HTR-8/SVneo (cell line): Measurements from ENCODE around the gene PNPLA8.
"Not testable (repeated sequence)": the region's sequence is repeated elsewhere in the genome, so short reads cannot be mapped to it uniquely, and the experiment has no call there.

Experiments
- DNase-seq: peaks from one replicate; pipeline ENCODE4 v3.0.0; 2011; ENCODE audit warnings: low spot score, mixed read lengths; ENCODE audit not compliant: insufficient read length
- FAIRE-seq: peaks from 2 replicates; lab custom pipeline; 2011; peaks lifted over from hg19 to GRCh38; lab: Jason Lieb, UNC

Gene PNPLA8, protein sequence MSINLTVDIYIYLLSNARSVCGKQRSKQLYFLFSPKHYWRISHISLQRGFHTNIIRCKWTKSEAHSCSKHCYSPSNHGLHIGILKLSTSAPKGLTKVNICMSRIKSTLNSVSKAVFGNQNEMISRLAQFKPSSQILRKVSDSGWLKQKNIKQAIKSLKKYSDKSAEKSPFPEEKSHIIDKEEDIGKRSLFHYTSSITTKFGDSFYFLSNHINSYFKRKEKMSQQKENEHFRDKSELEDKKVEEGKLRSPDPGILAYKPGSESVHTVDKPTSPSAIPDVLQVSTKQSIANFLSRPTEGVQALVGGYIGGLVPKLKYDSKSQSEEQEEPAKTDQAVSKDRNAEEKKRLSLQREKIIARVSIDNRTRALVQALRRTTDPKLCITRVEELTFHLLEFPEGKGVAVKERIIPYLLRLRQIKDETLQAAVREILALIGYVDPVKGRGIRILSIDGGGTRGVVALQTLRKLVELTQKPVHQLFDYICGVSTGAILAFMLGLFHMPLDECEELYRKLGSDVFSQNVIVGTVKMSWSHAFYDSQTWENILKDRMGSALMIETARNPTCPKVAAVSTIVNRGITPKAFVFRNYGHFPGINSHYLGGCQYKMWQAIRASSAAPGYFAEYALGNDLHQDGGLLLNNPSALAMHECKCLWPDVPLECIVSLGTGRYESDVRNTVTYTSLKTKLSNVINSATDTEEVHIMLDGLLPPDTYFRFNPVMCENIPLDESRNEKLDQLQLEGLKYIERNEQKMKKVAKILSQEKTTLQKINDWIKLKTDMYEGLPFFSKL

DNA sequence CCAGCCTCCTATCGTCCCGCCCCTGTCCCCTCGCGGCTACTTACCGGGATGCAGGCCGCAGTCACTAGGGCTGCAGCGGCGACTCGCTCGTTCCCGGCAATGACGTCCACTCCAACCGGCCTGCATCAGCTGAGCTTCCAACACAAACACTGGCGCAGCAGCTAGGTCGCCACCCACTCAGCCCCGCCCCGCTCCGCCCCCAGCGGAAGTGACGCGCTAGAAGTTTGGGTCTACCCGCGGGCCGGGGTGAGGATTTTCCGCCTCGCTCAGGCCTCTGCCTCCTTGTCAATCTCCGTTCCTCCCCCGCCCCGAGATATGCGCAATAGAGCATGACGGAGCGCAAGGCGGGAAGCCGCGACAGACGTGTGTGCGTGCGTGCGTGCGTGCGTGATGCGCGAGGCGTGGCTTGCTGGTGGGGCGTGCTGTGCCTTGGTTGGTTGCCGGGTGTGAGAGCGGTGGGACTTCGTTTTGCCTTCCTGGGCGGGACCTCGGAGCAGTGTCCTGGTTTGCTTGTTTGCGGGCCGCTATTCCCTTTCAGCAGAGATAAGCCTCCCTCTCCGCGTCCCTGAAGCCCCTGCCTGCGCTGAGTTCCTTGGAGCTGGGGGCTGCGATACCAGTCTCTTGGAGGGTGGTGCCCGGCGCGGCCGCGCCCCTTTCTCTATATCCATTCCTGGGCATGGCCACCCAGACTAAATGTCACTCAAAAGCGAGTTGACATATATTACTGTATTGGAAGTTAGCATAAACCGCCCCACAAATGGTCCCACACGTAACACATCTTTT, at the start of gene PNPLA8:
TSS of gene PNPLA8 (minus strand) at position 151 of the 783 bp plus-strand sequence. CDS start 10,644 bp downstream, outside the sequence.
- FAIRE-seq (peak; percentile 97), DNase-seq (peak; percentile 89)

DNA sequence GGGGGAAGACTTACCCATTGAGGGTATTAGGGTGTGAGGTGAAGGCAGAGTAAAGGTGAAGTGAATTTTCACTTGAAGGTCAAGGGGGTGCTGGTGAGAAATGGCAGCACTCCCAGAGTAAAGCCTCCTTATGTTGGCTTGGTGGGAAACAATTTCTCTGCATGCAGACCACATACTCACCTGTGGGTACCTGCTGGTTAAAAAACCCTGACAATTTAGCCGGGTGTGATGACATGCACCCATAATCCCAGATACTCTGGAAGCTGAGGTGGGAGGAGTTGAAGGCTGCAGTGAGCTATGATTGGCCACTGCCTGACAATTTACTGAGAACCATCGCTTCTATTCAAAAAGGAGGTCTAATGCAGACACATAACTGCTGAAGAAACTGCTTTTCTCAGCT, 49.2 kb upstream of the PNPLA8 start:
- no peak for DNase-seq
- no peak for FAIRE-seq

DNA sequence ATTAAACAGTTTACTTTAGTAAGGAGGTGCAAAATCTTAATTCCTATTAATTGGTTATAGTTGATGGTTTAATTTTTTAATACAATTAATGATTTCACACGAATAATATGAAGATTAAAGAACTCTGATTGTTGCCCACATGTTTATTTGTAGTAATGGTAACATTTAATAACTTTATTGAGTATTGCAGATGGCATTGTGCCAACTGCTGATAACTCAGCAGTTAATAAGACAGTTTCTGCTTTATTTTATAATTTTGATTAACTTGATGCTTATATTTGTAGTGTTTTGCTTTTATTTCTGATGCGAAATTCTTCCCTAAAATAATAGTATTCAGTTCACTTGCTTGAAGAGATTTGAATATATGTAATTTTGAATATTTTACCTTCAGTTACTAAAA, 46.5 kb upstream of the PNPLA8 start:
- FAIRE-seq (no peak), DNase-seq (no peak)

DNA sequence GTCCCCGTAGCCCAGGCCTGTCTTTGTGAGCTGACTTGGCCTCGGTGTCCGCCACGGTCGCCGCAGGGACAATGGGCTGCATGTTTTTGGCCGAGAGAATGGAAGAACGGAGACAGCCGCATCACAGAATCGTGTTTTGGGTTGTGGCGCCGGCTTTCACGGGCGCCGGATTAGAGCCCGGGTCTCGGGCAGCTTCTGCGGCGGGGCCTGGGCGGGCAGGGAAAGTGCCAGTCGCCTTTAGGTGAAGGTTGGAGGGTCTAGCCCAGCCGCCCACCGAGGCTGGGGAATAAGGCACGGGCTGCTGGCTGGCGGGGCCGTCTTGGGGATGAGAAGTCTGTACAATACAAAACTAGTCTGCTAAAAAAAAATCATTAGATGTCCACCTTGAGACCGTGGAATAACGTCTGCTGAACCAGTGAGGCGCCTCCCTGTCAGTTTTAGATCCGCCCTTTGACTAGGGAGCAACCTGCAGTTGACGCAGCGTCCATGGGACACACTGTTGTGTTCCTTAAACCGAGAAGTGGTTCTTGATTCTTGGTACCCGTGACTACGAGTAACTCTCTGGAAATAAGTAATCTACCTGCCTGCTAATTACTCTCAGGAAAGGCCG, 44.3 kb upstream of the PNPLA8 start:
- FAIRE-seq (no peak), DNase-seq (no peak)

DNA sequence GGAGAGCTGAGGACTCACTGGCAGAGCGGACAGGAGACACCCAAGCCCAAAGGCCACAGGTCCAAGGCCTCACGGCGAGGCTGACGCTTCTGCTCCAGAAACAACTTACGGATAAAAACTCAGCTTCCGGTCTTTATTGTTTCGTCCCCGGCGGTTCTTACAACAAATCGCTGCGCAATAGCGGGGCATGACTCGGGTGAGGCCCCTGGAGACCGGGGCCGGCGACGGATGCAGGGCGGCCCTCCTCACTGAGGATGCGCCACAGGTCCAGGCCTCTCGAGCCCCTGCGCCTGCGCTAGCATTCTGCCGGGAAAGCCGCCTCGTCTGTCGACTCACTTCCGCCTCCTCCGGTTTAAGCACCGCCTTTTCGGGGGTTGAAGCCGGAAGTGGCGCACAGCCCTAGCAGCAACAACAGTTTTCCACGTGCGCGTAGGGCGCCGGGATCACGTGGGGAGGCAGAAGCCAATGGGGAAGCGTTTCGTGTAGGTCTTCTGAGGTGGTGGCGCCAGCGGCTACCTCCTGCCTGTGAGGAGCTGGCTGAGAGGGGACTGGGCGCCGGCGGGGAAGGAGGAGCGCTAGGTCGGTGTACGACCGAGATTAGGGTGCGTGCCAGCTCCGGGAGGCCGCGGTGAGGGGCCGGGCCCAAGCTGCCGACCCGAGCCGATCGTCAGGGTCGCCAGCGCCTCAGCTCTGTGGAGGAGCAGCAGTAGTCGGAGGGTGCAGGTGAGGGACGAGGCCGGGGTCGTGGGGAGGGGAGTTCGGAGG, 43.6 kb upstream of the PNPLA8 start, which contains the start of the genes DNAJB9 and THAP5:
TSS of gene DNAJB9 (plus strand) at position 494 of the 765 bp plus-strand sequence. CDS start 1,853 bp downstream, outside the sequence.
TSS of gene THAP5 (minus strand) at position 326 of the 765 bp plus-strand sequence. CDS start at position 189, 137 bp downstream.
- DNase-seq = peak; percentile 93
- peak; percentile 67 for FAIRE-seq

DNA sequence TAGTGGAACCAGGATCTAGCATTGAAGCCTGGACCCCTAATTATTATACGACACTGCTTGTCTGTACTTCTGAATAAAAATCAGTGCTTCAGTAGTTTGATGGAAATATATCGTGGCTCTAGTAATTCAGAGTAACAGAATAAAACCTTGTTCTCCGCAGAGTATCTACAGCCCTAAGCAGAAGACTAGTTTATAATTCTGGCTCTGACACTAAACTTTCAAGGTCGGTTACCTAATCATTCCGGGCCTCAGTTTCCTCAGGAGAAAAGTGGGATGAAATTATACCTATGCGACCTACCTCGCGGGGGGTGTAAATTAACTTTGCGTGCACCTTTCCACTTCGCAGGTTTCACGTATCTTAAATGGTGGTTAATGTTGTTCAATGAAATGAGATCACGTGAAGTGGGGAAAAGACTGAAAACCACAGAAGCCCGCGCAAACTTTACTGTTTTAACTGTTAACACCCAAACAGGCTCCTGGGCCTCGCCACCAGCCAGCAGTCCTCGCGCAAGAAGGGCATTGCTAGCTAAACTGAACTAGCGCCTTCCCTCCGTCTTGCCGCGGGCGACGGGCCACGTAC, 43.0 kb upstream of the PNPLA8 start:
- FAIRE-seq (no peak), DNase-seq (no peak)

DNA sequence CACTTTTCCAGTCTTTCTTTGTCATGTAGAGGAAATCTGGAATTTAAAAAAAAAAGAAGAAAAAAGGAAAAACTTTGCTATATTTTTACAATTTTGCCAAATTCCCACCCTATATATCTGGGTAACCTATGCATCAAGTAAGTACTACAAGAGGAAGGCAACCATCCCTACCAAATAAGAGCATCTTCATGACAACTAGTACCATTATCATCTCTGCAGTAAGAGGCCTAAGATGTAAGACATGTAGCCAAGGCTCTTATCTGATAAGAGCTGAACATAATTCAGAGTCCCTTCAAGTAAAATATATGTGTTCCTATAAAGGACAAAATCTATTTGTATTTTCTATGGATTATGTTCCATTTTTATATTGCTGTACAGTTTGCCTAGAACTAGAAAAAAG, 40.1 kb upstream of the PNPLA8 start:
- FAIRE-seq (no peak), DNase-seq (no peak)

DNA sequence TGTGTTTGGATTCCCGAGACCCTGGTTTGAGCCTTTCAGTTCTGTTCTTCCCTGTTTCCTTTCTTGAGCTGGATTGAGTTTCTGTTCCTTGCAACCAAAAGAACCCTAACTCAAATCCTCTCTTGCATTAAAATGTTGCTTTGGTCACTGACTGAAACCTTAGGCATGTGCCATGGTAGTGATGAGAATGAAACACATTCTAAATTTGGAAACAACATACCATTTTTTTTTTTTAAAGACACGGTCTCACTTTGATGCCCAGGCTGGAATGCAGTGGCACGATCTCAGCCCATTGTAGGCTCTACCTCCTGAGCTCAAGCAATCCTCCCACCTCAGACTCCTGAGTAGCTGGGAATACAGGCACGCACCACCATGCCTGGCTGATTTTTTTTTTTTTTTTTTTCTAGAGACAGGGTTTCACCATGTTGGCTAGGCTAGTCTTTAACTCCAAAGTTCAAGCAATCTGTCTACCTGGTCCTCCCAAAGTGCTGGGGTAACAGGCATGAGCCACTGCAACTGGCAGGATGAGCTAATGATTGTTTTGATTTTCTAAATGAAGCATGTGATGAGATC, 35.2 kb upstream of the PNPLA8 start:
- FAIRE-seq (no peak), DNase-seq (no peak)

DNA sequence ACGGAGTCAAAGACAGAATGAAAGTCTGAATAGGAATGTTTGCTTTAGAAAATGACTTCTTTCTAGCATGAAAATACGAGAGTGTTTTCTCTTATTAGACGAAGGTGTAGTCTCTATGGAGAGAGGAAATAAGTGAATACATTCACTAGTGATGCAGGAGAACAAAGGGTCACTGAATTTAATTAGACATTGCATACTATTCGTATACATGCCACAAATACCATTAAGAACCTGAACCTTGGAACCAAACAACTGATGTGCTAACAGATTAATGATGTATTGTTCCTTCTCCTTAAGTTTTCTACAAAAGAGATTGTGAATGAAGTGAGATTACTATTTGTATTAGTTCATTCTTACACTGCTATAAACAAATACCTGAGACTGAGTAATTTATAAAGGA, 33.3 kb upstream of the PNPLA8 start:
- DNase-seq (no peak), FAIRE-seq (no peak)

DNA sequence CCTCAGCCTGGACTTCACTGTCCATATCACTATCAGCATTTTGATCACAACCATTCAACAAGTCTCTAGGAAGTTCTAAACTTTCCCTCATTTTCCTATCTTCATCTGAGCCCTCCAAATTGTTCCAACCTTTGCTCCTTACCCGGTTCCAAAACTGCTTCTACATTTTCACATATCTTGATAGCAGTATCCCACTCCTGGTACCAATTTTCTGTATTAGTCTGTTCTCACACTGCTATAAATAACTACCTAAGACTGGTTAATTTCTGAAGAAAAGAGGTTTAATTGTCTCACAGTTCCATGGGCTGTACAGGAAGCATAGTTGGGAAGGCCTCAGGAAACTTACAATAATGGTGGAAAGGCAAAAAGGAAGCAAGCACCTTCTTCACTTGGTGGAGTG, 31.7 kb upstream of the PNPLA8 start:
- FAIRE-seq (no peak), DNase-seq (no peak)

DNA sequence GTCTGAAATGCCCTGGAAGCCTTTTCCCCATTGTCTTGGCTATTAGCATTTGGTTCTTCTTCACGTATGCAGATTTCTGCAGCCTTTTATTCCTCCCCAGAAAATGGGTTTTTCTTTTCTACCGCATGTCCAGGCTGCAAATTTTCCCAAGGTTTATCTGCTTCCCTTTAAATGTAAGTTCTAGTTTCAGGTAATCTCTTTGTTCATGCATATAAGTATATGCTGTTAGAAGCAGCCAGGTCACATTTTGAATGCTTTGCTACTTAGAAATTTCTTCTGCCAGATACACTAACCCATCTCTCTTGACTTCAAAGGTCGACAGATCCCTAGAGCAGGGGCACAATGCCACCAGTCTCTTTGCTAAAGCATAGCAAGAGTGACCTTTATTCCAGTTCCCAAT, 31.3 kb upstream of the PNPLA8 start:
- DNase-seq (no peak), FAIRE-seq (no peak)

DNA sequence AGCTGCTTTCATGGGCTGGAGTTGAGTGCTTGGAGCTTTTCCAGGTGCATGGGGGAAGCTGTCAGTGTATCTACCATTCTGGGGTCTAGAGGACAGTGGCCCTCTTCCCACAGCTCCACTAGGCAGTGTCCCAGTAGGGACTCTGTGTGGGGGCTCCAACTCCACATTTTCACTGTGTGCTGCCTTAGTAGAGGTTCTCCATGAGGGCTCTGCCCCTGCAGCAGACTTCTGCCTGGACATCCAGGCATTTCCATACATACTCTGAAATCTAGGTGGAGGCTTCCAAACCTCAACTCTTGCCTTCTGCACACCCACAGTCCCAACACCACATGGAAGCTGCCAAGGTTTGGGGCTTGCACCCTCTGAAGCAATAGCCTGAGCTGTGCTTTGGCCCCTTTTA, 30.7 kb upstream of the PNPLA8 start:
- DNase-seq, FAIRE-seq: not testable (repeated sequence)

DNA sequence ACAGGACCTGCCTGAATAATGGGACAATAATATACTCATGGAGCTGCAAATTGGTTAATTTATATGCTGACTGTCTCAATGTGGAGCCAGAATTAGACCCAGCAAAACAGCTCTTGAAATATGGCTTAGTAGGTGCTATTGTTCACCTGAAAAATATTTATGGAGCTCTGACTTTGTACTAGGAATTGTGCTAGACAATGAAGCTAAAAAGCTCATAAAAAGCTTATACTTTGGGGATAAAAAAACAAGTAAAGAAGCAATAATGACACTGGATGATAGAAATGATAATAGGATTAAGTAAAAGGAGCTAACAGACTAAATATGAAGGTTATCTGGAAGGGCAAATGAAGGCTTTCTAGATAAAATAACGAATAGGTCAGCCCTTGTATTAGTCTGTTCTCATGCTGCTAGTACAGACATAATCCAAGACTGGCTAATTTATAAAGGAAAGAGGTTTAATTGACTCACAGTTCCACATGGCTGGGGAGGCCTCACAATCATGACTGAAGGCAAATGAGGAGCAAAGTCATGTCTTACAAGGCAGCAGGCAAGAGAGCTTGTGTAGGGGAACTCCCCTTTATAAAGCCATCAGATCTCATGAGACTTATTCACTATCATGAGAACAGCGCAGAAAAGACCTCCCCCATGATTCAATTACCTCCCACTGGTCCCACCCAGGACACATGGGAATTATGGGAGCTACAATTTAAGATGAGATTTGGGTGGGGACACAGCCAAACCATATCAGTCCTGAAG, 22.4 kb upstream of the PNPLA8 start:
- not testable (repeated sequence) for DNase-seq, FAIRE-seq

DNA sequence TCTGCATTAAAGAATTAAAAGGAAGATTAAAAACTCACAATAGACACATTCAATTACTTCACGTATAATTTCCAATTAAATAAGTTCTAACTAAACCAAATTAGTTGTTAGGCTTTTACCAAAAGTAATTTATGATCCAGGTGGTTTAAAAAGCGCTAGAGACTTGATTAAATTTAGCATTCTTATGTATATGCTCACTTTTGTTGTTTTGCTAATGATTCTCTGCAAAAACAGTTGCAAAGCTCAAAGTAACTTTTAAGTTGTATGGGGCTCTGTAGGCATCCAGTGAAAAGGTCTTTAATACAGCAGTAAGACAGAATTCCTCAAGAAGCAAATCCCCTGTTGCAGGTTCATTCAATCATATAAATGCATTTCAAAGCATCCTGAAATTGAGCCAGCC, 15.5 kb upstream of the PNPLA8 start:
- no peak for DNase-seq
- no peak for FAIRE-seq

DNA sequence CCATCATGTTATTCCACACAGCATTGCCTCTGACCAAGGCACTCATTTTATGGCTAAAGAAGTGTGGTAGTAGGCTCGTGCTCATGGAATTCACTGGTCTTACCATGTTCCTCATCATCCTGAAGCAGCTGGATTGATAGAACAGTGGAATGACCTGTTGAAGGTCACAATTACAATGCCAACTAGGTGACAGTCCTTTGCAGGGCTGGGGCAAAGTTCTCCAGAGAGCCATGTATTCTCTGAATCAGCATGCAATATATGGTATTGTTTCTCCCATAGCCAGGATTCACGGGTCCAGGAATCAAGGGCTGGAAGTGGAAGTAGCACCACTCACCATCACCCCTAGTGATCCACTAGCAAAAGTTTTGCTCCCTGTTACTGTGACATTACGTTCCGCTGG, 12.8 kb upstream of the PNPLA8 start:
- not testable (repeated sequence) for DNase-seq, FAIRE-seq

DNA sequence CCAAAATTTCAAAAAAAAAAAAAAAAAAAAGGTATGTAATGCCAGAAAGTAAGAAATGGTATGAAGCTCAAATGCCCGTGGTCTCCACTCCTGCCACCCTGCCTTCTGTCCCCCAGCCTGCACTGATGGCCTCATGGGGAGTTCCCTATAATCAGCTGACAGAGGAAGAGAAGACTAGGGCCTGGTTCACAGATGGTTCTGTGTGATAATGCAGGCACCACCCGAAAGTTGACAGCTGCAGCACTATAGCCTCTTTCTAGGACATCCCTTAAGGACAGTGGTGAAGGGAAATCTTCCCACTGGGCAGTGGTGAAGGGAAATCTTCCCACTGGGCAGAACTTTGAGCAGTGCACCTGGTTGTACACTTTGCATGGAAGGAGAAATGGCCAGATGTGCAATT, 12.3 kb upstream of the PNPLA8 start:
- not testable (repeated sequence) for DNase-seq, FAIRE-seq

DNA sequence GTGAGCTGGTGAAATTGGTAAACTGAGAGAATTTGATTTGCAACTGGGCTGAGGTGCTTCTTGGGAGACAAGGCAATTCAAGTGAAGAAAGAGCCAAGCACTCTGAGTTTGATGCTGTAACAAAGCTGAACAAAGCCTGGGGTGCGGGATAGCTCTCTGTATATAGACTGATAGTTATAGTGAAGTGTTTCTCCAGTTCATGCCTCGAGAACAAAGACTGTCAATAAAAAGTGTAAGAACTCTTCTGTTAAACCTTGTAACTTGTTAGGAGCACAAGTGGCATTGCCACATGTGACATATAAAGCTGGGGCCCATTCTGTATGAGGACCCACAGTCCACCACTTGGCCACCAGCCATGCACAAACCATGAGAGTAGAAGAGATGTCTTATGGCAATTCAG, 11.3 kb upstream of the PNPLA8 start:
- DNase-seq (no peak), FAIRE-seq (no peak)

DNA sequence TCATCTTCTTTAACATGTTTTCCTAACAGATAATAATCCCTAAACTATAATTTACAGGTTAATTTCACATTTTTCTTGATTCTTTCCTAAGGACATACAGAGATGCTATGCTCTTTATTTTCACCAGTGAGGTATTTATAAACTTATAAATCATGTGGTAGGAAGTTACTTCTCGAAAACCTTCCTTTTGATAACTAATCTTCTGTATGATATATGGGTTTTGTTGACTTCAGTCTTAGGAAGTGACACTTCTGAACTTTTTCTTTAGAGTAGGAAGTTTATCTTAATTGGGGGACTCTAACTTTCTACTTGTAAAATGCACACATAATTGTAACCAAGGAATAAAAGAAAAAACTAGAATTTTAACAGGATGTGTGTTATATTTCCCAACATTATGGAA, 9.8 kb upstream of the PNPLA8 start:
- DNase-seq (no peak), FAIRE-seq (no peak)
